Thoracic aorta (tissue), 2 donors: ENCODE measurements around the gene HES7. TPM values are rescaled to one million over a fixed set of nuclear protein-coding genes. Genes with fewer than 3 reads are reported as not detected.

ENCODE experiments used
- ATAC-seq: fragments of 150-250 bp; one replicate; pipeline ENCODE4 v1.8.0; 2017; ENCODE audit warnings: low read depth; ENCODE audit not compliant: insufficient number of reproducible peaks, low FRiP score
- DNase-seq: peaks from one replicate; pipeline ENCODE4 v3.0.0-alpha.2; 2020; ENCODE audit warnings: low spot score
- H3K27ac ChIP-seq, 2 donors: fragments of 200-600 bp; sonication (generic); 1 replicate in 1 of 2; 2 replicates in 1 of 2; pipeline ENCODE4 v1.5.1; 2016; ENCODE audit warnings: mild to moderate bottlenecking in 2 of 2, moderate library complexity in 2 of 2
- H3K27me3 ChIP-seq: fragments of 200-600 bp; sonication (generic); replicated peaks from 2 replicates; pipeline ENCODE4 v1.6.0; 2016; ENCODE audit warnings: mild to moderate bottlenecking; ENCODE audit not compliant: insufficient read depth
- H3K36me3 ChIP-seq: fragments of 200-600 bp; sonication (generic); one replicate; pipeline ENCODE4 v1.5.1; 2016
- H3K4me1 ChIP-seq, 2 donors: fragments of 200-600 bp; sonication (generic); 1 replicate in 1 of 2; 2 replicates in 1 of 2; pipeline versions ENCODE4 v1.5.1 to v1.6.0; 2016; ENCODE audit warnings: low read depth in 2 of 2, mild to moderate bottlenecking in 1 of 2; ENCODE audit not compliant: control insufficient read depth in 1 of 2
- H3K4me3 ChIP-seq: fragments of 200-600 bp; sonication (generic); 2 replicates; pipeline ENCODE4 v1.5.1; 2016; ENCODE audit warnings: mild to moderate bottlenecking
- H3K9me3 ChIP-seq: fragments of 200-600 bp; sonication (generic); 2 replicates; pipeline ENCODE4 v1.5.1; 2016
- CTCF ChIP-seq: fragments of 200-600 bp; sonication (generic); IDR thresholded peaks from one replicate; pipeline ENCODE4 v1.5.1; 2019; ENCODE audit warnings: antibody characterized with exemption
- total RNA-seq, 2 donors: library from RNA; depleted of rRNA; stranded (reverse); fragments of >200 nt; gene quantifications; one replicate each; pipeline versions ENCODE4 v1.1.0 to v1.2.3, GENCODE V29; 2016

The HES7 gene
- total RNA-seq, 2 donors from 2014 or later = not detected

DNA sequence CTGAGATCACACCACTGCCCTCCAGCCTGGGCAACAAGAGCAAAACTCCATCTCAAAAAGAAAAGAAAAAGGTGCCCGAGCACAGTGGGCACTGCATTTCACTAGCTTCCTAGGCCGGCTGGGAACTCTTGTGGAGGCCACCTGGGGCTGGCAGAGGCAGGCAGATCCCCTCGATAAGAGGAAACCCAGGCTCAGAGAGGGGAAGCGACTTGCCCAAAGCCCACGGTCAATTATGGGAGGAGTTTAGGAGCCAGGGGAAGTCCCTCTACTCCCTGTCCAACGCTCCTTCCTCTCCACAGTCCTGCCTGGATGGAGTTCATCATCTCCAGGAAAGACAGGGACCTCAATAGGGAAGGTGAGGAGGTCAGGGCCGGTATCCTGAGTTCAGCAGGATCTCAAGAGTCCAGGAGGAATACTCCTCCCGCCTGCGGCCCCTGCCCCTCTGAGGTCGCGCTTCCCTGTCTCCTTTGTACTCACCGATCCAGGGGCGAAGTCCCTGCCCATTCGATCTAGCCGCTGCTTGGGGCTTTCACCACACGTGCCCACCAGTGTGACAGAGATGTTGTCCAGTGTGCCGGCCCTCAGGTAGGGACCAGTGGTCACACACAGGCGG is 6.4 kb downstream of the HES7 start:
- Histone ChIP-seq H3K9me3 (no peaks in the 10 kb centered on the region), H3K36me3 (no peaks in the 10 kb centered on the region), H3K4me3 (peak overlapping the region; percentile 80), H3K27ac (no peak overlapping the region), H3K27me3 (peaks cover 12% of the 10 kb centered on the region), H3K4me1 (peaks cover 26 to 36% of the 10 kb centered on the region in 2 donors)
- ATAC-seq = no peak
- TF ChIP-seq CTCF = no peak
- no peak for DNase-seq

- DNase-seq (no peak), ATAC-seq (no peak)
- H3K4me1 ChIP-seq = peaks cover 21 to 29% of the 10 kb centered on the region in 2 donors
- no peaks in the 10 kb centered on the region for H3K9me3 ChIP-seq
- H3K27ac ChIP-seq = no peak overlapping the region
- H3K4me3 ChIP-seq = no peak overlapping the region
- peaks cover 12% of the 10 kb centered on the region for H3K27me3 ChIP-seq
- no peak for TF ChIP-seq CTCF
- no peaks in the 10 kb centered on the region for H3K36me3 ChIP-seq
Measured at GRCh38 chr17:8116776-8117175, 7.1 kb downstream of the HES7 start.

DNA sequence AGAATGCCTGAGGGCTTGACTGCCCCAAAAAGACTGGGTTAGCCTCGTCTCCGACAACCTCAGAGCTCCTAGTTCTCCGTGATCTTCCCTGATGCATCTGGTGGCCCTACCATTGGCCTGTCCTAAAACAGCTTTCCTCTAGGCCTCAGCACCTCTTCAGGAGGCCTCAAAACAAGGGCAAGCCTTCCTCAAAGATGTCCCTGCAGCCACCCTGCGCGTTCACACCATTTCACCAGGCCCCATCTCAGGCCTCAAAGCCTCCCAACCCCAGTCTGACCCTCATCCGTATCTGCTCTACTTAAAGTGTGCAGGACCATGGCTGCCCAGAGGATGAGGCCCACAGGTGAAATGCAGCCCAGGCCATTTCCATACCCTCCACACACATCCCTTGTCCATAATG is 13.0 kb downstream of the HES7 start:
- H3K4me3 ChIP-seq = no peak overlapping the region
- no peak for TF ChIP-seq CTCF

GRCh38 chr17:8110456-8110804 is 13.5 kb downstream of the HES7 start:
- no peaks in the 10 kb centered on the region for H3K27me3 ChIP-seq
- no peaks in the 10 kb centered on the region for H3K9me3 ChIP-seq
- TF ChIP-seq CTCF = no peak
- H3K4me3 ChIP-seq = no peak overlapping the region
- ATAC-seq (no peak), DNase-seq (no peak)
- no peaks in the 10 kb centered on the region for H3K36me3 ChIP-seq
- no peak overlapping the region for H3K27ac ChIP-seq
- H3K4me1 ChIP-seq = peaks cover 0 to 7% of the 10 kb centered on the region in 2 donors

More for the DNA sequence above, 13.0 kb downstream of the HES7 start:
- Histone ChIP-seq H3K27ac (no peak overlapping the region), H3K27me3 (peaks cover 2% of the 10 kb centered on the region), H3K9me3 (no peaks in the 10 kb centered on the region), H3K36me3 (no peaks in the 10 kb centered on the region), H3K4me1 (peaks cover 0 to 7% of the 10 kb centered on the region in 2 donors)
- ATAC-seq (no peak), DNase-seq (no peak)

DNA sequence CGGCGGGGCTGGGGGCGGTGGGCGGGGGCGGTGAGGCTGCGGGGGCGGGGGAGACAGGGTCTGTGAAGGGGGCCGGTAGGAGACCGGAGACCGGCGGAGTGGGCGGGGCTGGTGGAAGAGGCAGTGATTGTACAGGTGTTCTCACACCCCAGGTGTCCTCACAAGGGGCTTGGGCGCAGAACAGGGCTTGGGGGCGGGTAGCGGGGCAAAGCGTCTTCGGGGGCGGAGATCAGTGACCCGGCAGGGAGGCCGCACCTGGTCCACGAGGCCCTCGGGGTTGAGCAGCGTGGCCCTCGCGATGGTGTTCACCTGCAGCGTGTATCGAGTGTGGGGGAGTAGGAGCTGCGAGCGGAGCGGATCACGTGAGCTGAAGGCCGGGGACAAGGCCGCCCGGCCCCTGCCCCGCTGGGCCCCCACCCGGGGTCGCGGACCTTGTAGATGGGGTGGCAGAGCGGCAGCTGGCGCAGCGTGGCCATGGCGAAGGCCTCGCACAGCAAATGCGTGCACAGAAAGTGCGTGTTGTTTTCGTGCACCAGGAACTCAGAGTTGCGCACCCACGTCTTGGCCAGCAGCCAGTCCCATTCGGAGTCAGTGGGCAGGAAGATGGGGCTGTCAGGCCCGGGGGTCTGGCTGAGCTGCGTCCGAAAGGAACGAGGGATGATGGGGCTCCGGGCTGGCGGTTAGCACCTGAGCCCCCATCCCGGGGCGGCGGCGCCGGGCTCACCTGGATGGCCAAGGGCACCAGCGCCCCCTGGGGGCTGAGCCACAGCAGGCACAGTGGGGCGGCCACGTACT is 14.0 kb downstream of the HES7 start:
- H3K27me3 ChIP-seq = no peaks in the 10 kb centered on the region
- peak; percentile 68 for TF ChIP-seq CTCF
- H3K27ac ChIP-seq = no peak overlapping the region
- peaks cover 0 to 7% of the 10 kb centered on the region in 2 donors for H3K4me1 ChIP-seq
- peak overlapping the region; percentile 51 for H3K4me3 ChIP-seq
- no peaks in the 10 kb centered on the region for H3K36me3 ChIP-seq
- no peaks in the 10 kb centered on the region for H3K9me3 ChIP-seq
- DNase-seq (no peak), ATAC-seq (no peak)
